CD14-positive monocyte (primary cell): Measurements from ENCODE around the gene TNIK. TPM values are rescaled to one million over a fixed set of nuclear protein-coding genes. Genes with fewer than 3 reads are reported as not detected.

Experiments
- DNase-seq, 3 donors: peaks; one replicate each; pipeline ENCODE4 v3.0.0-alpha.2; 2011 to 2022
- H2AFZ ChIP-seq: 2 replicates; pipeline ENCODE4 v1.6.0; 2012; ENCODE audit warnings: mild to moderate bottlenecking, low read depth, low read length, inconsistent platforms; ENCODE audit not compliant: insufficient read depth, poor library complexity, severe bottlenecking
- H3K27ac ChIP-seq, 2 donors: 1 replicate in 1 of 2; 2 replicates in 1 of 2; pipeline ENCODE4 v1.5.1; 2012 to 2013; ENCODE audit warnings: low read length in 2 of 2, control low read depth in 1 of 2, inconsistent platforms in 1 of 2, low read depth in 1 of 2, mild to moderate bottlenecking in 1 of 2
- H3K27me3 ChIP-seq, 2 donors: one replicate each; pipeline versions ENCODE4 v1.6.0 to v1.6.1; 2011 to 2013; ENCODE audit warnings: low read length in 2 of 2; ENCODE audit not compliant: control insufficient read depth in 2 of 2, insufficient read depth in 2 of 2
- H3K36me3 ChIP-seq, 2 donors: replicated peaks in 1 of 2; 1 replicate in 1 of 2; 2 replicates in 1 of 2; pipeline versions ENCODE4 v1.5.1 to v1.6.1; 2012 to 2013; ENCODE audit warnings: low read length in 2 of 2, control low read depth in 1 of 2, inconsistent platforms in 1 of 2, mild to moderate bottlenecking in 1 of 2; ENCODE audit not compliant: insufficient read depth in 2 of 2, control insufficient read depth in 1 of 2
- H3K4me1 ChIP-seq, 2 donors: 1 replicate in 1 of 2; 2 replicates in 1 of 2; pipeline versions ENCODE4 v1.5.1 to v1.6.1; 2012 to 2013; ENCODE audit warnings: low read length in 2 of 2, control low read depth in 1 of 2, inconsistent platforms in 1 of 2, mild to moderate bottlenecking in 1 of 2, moderate library complexity in 1 of 2; ENCODE audit not compliant: insufficient read depth in 2 of 2, control insufficient read depth in 1 of 2
- H3K4me2 ChIP-seq: replicated peaks from 2 replicates; pipeline ENCODE3; 2012; ENCODE audit warnings: low read length, moderate library complexity, mild to moderate bottlenecking; ENCODE audit not compliant: poor library complexity, severe bottlenecking; ENCODE audit errors: extremely low read depth
- H3K4me3 ChIP-seq, 3 experiments: fragments of 200-600 bp in 1 of 3; sonication (generic) in 1 of 3; replicated peaks in 1 of 3; 1 replicate in 2 of 3; 2 replicates in 1 of 3; pipeline ENCODE4 v1.5.1; 2011 to 2013; ENCODE audit warnings: low read length in 3 of 3, mild to moderate bottlenecking in 3 of 3, control low read depth in 2 of 3, low read depth in 2 of 3, inconsistent platforms in 1 of 3, moderate library complexity in 1 of 3
- H3K79me2 ChIP-seq: 2 replicates; pipeline ENCODE4 v1.6.0; 2012; ENCODE audit warnings: mild to moderate bottlenecking, control low read depth, inconsistent platforms, low read length, moderate library complexity; ENCODE audit not compliant: insufficient read depth
- H3K9ac ChIP-seq: 2 replicates; pipeline ENCODE4 v1.6.0; 2017; ENCODE audit warnings: low read length, mild to moderate bottlenecking; ENCODE audit not compliant: insufficient read depth, poor library complexity, severe bottlenecking
- H3K9me3 ChIP-seq, 2 donors: replicated peaks in 1 of 2; 1 replicate in 1 of 2; 2 replicates in 1 of 2; pipeline versions ENCODE4 v1.5.1 to v1.6.1; 2012 to 2013; ENCODE audit warnings: low read length in 2 of 2, control low read depth in 1 of 2; ENCODE audit not compliant: control insufficient read depth in 1 of 2, insufficient read depth in 1 of 2
- H4K20me1 ChIP-seq: 2 replicates; pipeline ENCODE4 v1.6.0; 2012; ENCODE audit warnings: mild to moderate bottlenecking, low read length, control low read depth, moderate library complexity; ENCODE audit not compliant: insufficient read depth
- H3K27ac Mint-ChIP-seq, 7 donors: one replicate each; pipeline ENCODE4 v1.8.0; 2020; ENCODE audit warnings: mild to moderate bottlenecking in 7 of 7, mixed read lengths in 7 of 7, moderate library complexity in 6 of 7, inconsistent platforms in 2 of 7
- H3K27me3 Mint-ChIP-seq, 3 donors: one replicate each; pipeline ENCODE4 v1.8.0; 2021 to 2022; ENCODE audit warnings: low read depth in 3 of 3, mild to moderate bottlenecking in 3 of 3, mixed read lengths in 3 of 3, moderate library complexity in 3 of 3, inconsistent platforms in 1 of 3
- H3K36me3 Mint-ChIP-seq, 2 donors: one replicate each; pipeline ENCODE4 v1.8.0; 2020; ENCODE audit warnings: mixed read lengths in 2 of 2, inconsistent platforms in 1 of 2, mild to moderate bottlenecking in 1 of 2
- H3K4me1 Mint-ChIP-seq: one replicate; pipeline ENCODE4 v1.8.0; 2020; ENCODE audit warnings: mild to moderate bottlenecking, mixed read lengths
- H3K4me3 Mint-ChIP-seq, 2 donors: one replicate each; pipeline ENCODE4 v1.8.0; 2020; ENCODE audit warnings: mild to moderate bottlenecking in 2 of 2, mixed read lengths in 2 of 2, moderate library complexity in 1 of 2
- H3K9me3 Mint-ChIP-seq, 7 donors: one replicate each; pipeline ENCODE4 v1.8.0; 2020 to 2022; ENCODE audit warnings: mixed read lengths in 7 of 7, mild to moderate bottlenecking in 6 of 7, moderate library complexity in 6 of 7, inconsistent platforms in 2 of 7
- CTCF ChIP-seq: fragments of 200-600 bp; IDR thresholded peaks from one replicate; pipeline ENCODE4 v1.8.0; 2022; ENCODE audit warnings: antibody characterized with exemption, mild to moderate bottlenecking
- WGBS: methylation state at CpG from one replicate; pipeline ENCODE4 v1.1.5; 2013; ENCODE audit warnings: missing lambda C conversion rate; ENCODE audit not compliant: insufficient coverage; 5-methylcytosine and 5-hydroxymethylcytosine counted together
- intact Hi-C, 2 donors: fragments of 100-400 bp; cut with micrococcal nuclease; formaldehyde crosslinking; loops; one replicate each; pipeline versions ENCODE4 v1.15.0 to v1.15.1; 2023
- polyA plus RNA-seq, 3 donors: library from polyadenylated mRNA; depleted of rRNA in 1 of 3; unstranded in 2 of 3; stranded (reverse) in 1 of 3; fragments of 300-500 nt in 2 of 3; fragments of >200 nt in 1 of 3; fragmentation: Illumina TruSeq in 2 of 3; gene quantifications; 1 replicate in 2 of 3; 2 replicates in 1 of 3; pipeline ENCODE4 v1.2.3, GENCODE V29; 2012 to 2021

The TNIK gene
- polyA plus RNA-seq, 3 donors = 0.36 to 1.8 (median 0.75) TPM

- TF ChIP-seq CTCF = no peak
- 96% methylated on average over 5 of the region's 7 CpGs for WGBS
- no peak overlapping the region for H3K27ac Mint-ChIP-seq
Measured at GRCh38 chr3:171313702-171314101, 146.5 kb downstream of the TNIK start.

DNA sequence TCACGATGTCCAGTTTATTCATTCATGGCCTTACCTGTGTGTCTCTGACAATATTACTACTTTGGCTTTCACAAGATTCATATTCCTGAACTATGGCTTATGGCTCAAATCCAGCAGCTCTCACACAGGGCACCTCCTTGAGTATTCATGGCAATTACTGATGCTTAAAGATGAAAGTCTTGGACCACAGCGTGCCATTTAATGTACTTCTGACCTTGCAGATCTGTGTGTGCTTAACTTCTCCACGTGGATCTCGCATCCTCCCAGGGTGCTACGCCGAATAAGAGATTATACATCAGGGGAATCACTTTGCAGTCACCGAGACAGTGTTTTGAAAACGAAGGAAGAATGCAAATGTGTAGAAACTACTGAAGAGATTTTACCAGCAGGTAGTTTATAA, 147.5 kb downstream of the TNIK start:
- Histone ChIP-seq H3K4me1 (no peaks in the 10 kb centered on the region), H3K4me2 (no peak overlapping the region), H3K36me3 (no peaks in the 10 kb centered on the region), H3K9ac (no peak overlapping the region), H3K4me3 (no peak overlapping the region), H3K9me3 (no peaks in the 10 kb centered on the region), H4K20me1 (no peaks in the 10 kb centered on the region), H3K27ac (no peak overlapping the region), H3K27me3 (no peaks in the 10 kb centered on the region), H2AFZ (no peak overlapping the region), H3K79me2 (no peaks in the 10 kb centered on the region)
- intact Hi-C loops = no loop called here
- DNase-seq = no peak
- Mint-ChIP-seq H3K27me3 (peaks cover 2 to 3% (median 2%) of the 10 kb centered on the region in 3 donors), H3K27ac (no peak overlapping the region), H3K4me1 (peaks cover 10% of the 10 kb centered on the region), H3K4me3 (no peak overlapping the region), H3K9me3 (peaks cover 0 to 1% (median 0%) of the 10 kb centered on the region in 7 donors), H3K36me3 (no peaks in the 10 kb centered on the region)
- 50% methylated on average over 1 of the region's 8 CpGs for WGBS
- no peak for TF ChIP-seq CTCF

More at GRCh38 chr3:171313702-171314101, 146.5 kb downstream of the TNIK start:
- peaks cover 10% of the 10 kb centered on the region for H3K4me1 Mint-ChIP-seq
- Histone ChIP-seq H3K36me3 (no peaks in the 10 kb centered on the region), H3K27me3 (no peaks in the 10 kb centered on the region), H3K4me1 (no peaks in the 10 kb centered on the region), H3K4me3 (no peak overlapping the region), H3K79me2 (no peaks in the 10 kb centered on the region), H2AFZ (no peak overlapping the region), H3K4me2 (no peak overlapping the region), H3K27ac (no peak overlapping the region), H4K20me1 (no peaks in the 10 kb centered on the region), H3K9ac (no peak overlapping the region), H3K9me3 (no peaks in the 10 kb centered on the region)
- intact Hi-C loops = no loop called here
- no peaks in the 10 kb centered on the region for H3K36me3 Mint-ChIP-seq
- H3K9me3 Mint-ChIP-seq = no peaks in the 10 kb centered on the region
- H3K4me3 Mint-ChIP-seq = no peak overlapping the region
- no peak for DNase-seq
- H3K27me3 Mint-ChIP-seq = peaks cover 2 to 3% (median 2%) of the 10 kb centered on the region in 3 donors
